HG03521 (cell line): ENCODE results near the gene ASMTL.
"Not testable (repeated sequence)": the region's sequence is repeated elsewhere in the genome, so short reads cannot be mapped to it uniquely, and the experiment has no call there.

Source experiments
- ATAC-seq: cut with Tn5 transposase; IDR thresholded peaks from one replicate; pipeline ENCODE4 v1.9.1; 2021; ENCODE audit warnings: mild to moderate bottlenecking, moderate library complexity; ENCODE audit not compliant: unreplicated experiment

ASMTL gene

DNA sequence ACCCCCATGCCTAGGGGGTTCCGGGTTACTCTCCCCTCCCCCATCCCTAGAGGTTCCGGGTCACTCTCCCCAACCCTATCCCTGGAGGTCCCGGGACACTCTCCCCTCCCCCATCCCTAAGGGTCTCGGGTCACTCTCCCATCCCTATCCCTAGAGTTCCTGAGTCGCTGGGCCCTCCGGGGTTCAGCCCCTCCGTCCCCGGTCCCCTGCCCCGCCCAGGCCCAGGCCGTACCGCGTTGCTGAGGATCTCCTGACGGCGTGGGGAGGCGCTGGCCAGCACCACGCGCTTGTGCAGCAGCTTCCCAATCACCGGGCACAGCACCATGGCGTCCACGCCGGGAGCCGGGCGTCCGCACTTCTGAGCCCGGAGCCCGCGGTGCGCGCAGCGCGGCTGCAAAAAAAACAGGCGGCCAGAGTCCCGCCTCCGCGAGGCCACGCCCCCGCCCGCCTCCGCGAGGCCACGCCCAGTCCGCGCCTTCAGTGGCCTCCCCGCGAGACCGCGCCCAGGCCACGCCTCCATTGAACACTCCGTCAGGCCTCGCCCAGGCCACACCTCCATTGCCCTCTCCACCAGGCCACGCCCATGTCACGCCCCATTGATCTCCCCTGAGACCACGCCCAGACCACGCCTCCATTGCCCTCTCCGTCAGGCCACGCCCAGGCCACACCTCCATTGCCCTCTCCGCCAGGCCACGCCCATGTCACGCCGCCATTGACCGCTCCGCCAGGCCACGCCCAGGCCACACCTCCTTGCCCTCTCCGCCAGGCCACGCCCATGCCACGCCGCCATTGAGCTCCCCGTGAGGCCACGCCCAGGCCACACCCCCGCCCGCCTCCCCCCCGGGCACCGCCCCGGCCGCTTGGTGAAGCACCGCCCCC lies at the start of gene ASMTL:
ASMTL (minus strand) TSS at position 394 of the 879 bp plus-strand sequence; CDS start at position 325, 69 bp downstream.
- peak; percentile 58 for ATAC-seq

GRCh38 chrX:1502241-1502640 lies 49.5 kb upstream of the ASMTL start:
- peak; percentile 37 for ATAC-seq

GRCh38 chrX:1500701-1501624 lies 48.3 kb upstream of the ASMTL start:
- ATAC-seq, result peak; percentile 58

- no peak for ATAC-seq
These were observed 43.4 kb upstream of the ASMTL start for GRCh38 chrX:1496076-1496475.

DNA sequence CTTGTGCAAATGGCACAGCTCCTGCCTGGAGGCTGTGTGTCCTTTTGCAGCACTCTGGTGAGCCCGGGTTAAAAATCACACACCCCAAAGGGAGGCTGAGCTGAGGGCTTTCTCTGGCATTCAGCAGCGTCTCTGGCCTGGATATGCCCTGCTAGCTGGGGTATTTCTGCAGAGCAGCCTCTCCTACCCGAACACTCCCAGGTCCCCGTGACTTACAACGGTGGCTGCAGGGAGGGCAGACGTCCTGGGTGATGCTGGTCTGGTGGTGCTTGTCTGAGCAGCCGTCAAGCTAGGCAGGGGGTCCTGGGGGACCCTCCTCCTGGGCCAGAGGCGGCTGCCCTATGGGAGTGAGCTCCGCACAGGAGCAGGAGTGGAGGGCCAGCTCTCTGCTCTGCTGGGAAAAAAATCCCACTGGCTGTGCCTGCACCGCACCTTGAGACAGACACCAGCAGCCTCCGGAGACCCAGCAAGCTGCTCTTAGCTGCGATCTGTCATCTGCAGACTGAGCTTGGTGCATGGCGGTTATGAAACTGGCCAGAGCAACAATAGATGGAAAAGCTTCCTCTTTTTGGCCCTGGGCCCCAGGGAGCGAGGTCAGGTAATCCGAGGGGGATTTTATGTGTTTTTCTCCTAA lies 41.3 kb upstream of the ASMTL start:
- peak; percentile 25 for ATAC-seq

DNA sequence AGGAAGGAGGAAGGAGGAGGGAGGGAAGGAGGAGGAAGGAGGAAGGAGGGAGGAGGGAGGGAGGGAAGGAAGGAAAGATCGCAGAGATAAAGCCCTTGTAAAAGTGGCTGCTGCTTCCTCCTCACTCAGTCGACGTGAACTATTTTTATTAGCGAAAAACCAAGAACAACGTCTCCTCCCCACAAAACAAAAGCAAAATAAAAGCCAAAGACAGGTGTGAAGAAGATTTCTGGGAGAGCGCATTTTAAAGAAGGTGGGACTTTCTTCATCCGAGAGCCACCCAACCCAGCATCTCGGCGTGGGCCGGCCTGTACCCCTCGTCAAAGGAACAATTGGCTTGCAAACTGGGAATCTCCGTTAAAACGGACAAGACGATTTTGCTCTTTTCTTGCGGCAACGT lies 40.7 kb upstream of the ASMTL start:
- no peak for ATAC-seq

GRCh38 chrX:1492421-1493012 lies 39.8 kb upstream of the ASMTL start:
- ATAC-seq, result no peak

GRCh38 chrX:1491851-1492349 lies 39.2 kb upstream of the ASMTL start:
- peak; percentile 83 for ATAC-seq

GRCh38 chrX:1491248-1491647 lies 38.5 kb upstream of the ASMTL start:
- ATAC-seq, result not testable (repeated sequence)

GRCh38 chrX:1490723-1491122 lies 38.0 kb upstream of the ASMTL start:
- ATAC-seq, result not testable (repeated sequence)

- not testable (repeated sequence) for ATAC-seq
These were observed 36.6 kb upstream of the ASMTL start for GRCh38 chrX:1489354-1489753.

DNA sequence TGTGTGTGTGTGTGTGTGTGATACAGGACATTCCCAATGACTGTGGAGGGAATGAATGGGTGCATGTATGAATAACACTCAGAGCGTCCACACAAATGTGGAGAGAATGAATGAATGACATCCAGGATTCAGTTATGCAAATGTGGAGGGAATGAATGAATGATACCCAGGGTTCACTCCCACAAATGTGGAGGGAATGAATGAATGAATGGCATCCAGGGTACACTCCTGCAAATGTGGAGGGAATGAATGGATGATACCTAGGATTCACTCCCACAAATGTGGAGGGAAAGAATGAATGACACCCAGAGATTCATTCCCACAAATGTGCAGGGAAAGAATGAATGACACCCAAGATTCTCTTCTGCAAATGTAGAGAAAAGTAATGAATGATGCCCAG lies 36.0 kb upstream of the ASMTL start:
- no peak for ATAC-seq

GRCh38 chrX:1488141-1488540 lies 35.4 kb upstream of the ASMTL start:
- ATAC-seq, result no peak

GRCh38 chrX:1487401-1487800 lies 34.7 kb upstream of the ASMTL start:
- ATAC-seq, result no peak

DNA sequence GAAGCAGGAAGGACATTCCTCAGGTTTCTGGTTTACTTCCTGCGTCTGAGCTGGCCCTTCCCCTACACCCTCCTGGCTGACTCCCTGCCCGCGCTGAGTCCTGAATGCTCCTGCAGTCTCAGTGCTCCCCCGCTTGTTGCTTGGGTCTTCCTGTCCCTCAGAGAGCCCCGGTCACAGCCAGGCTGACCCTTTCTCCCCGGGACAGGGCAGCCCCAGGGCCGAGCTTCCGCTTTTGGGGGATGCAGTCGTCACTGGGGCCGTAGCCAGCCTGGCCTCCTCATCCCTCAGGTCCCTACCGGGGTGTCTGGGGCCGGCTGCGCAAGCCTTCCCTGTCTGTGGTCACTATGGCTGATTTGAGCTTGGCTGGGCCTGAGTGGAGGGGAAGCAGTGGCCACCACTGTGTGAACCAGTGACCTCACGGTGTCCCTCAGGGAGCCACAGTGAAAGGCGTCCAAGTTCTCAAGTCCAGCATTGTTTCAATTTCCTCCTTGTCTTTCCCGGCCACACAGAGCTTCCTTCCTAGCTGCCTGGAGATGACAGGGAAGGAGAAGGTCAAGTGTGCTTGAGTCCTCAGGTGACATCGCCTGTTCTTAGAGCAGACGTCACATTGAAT lies 34.1 kb upstream of the ASMTL start:
- ATAC-seq, result no peak

GRCh38 chrX:1486177-1486576 lies 33.5 kb upstream of the ASMTL start:
- ATAC-seq, result no peak

GRCh38 chrX:1485033-1485432 lies 32.3 kb upstream of the ASMTL start:
- ATAC-seq, result no peak

DNA sequence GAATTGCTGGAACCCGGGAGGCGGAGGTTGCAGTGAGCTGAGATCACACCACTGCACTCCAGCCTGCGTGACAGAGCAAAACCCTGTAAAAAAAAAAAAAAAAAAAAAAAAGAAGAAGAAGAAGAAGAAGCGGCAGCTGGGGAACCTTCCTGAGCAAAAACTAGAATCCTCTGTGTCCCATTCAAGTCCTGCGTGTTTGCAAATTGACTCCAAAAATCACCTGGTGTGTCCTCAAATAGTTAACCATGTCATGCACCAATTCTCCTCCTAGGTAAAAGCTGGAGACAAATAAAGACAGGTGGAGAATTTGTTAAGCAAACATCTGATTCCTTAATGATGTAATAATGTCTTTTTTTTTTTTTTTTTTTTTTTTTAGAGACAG lies 31.9 kb upstream of the ASMTL start:
- ATAC-seq, result no peak

DNA sequence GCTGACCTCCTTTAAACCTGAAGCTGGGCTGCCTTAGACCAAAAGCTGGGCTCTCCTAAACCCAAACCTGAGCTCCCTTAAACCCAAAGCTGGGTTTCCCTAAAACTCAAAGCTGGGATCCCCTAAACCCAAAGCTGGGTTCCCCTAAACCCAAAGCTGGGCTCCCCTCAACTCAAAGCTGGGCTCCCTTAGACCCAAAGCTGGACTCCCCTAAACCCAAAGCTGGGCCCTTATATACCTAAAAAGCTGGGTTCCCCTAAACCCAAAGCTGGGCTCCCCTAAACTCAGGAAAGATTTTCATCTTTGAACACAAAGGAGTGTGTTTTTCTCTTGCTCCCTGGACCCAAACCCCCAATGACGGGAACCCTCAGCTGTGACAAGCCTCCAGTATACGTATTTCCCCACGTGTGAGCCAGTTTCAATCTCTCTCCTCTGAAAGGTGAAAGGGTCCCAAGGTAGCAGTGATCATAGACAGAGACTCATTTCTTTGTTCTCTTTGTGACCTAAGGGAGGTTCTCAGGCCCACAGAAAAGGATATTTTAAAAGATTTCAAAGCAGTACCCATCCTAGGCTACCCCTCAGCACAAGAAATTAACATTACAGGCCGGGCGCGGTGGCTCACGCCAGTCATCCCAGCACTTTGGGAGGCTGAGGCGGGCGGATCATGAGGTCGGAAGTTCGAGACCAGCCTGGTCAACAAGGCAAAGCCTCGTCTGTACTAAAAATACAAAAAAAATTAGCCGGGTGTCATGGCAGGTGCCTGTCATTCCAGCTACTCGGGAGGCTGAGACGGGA lies 31.3 kb upstream of the ASMTL start:
- peak; percentile 46 for ATAC-seq
